ENCODE measurements around the gene NOL6.

- TF ChIP-seq PBX2 (CRISPR knock-in tag; IDR thresholded peaks at IDR 0.05) (no peak), MAX (IDR thresholded peaks at IDR 0.05) (no peak), ZNF556 (CRISPR knock-in tag; IDR thresholded peaks at IDR 0.05; ENCODE audit: borderline replicate concordance) (no peak), NFYB (CRISPR knock-in tag; IDR thresholded peaks at IDR 0.05) (no peak), MAFK (conservative IDR thresholded peaks at IDR 0.05 in 1 of 2, IDR thresholded peaks at IDR 0.05 in 1 of 2; ENCODE audit: low read length in 2 of 2) (no peak), FOSL1 (CRISPR knock-in tag; IDR thresholded peaks at IDR 0.05; ENCODE audit: borderline replicate concordance) (no peak), CTCF (CRISPR knock-in tag; IDR thresholded peaks at IDR 0.05) (no peak)
Observed at GRCh38 chr9:33439731-33440130, 34.0 kb downstream of the NOL6 start.

All from HepG2 (cell line).